ENCODE measurements around the gene FRMD8. TPM values are rescaled to one million over a fixed set of nuclear protein-coding genes. Genes with fewer than 3 reads are reported as not detected.

The FRMD8 gene
- total and polyA plus RNA-seq, 2 experiments from 2014 or later, result 7.0 to 35.4 TPM

DNA sequence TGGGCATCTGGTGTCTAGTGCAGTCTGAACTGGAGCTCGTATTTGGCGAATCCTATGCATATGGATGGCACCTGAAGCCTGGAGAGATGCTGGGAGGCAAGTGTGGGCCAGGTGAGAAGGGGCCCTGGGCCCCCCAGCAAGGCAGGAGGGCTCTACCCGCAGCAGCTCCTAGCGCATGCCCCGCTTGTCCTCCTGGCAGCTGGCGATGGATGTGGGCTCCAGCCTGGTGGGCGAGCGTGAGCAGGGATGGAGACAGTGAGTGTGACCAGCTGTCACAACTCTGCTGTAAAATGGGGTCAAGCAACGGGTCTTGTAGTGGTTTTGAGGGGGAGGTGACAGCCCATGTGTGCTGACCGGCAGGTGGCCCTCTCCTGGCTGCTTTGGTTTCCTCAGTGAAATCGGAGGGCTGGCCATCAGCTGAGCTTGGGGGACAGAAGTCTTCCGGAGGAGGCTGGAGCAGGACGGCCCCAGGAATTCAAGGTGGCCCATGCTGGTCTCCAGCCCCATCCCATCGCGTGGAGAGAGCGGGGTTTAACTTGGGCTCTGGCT, 12.0 kb downstream of the FRMD8 start:
- H3K79me2 ChIP-seq (replicated peaks; ENCODE audit: insufficient read depth), result no peaks in the 10 kb centered on the region
- H3K36me3 ChIP-seq (ENCODE audit: insufficient read depth), result no peaks in the 10 kb centered on the region
- Mint-ChIP-seq H3K9me3 (no peaks in the 10 kb centered on the region), H3K27ac (no peak overlapping the region), H3K4me1 (peaks cover 10% of the 10 kb centered on the region), H3K27me3 (ENCODE audit: insufficient read depth, low read depth, poor library complexity) (peaks cover 9% of the 10 kb centered on the region), H3K4me3 (no peak overlapping the region), H3K36me3 (ENCODE audit: low read depth) (peaks cover 12% of the 10 kb centered on the region; the same call in 2 of the 3 replicates)
- ATAC-seq, result no peak
- no peaks in the 10 kb centered on the region for H4K20me1 ChIP-seq (replicated peaks; ENCODE audit: insufficient read depth)
- H2AFZ ChIP-seq, result no peak overlapping the region
- DNase-seq (ENCODE audit: low spot score), result no peak
- H3K27ac ChIP-seq (ENCODE audit: low read depth), result no peak overlapping the region
- TF ChIP-seq NANOG (IDR thresholded peaks at IDR 0.05; ENCODE audit: borderline replicate concordance), result no peak
- TF ChIP-seq, protein P1, sequence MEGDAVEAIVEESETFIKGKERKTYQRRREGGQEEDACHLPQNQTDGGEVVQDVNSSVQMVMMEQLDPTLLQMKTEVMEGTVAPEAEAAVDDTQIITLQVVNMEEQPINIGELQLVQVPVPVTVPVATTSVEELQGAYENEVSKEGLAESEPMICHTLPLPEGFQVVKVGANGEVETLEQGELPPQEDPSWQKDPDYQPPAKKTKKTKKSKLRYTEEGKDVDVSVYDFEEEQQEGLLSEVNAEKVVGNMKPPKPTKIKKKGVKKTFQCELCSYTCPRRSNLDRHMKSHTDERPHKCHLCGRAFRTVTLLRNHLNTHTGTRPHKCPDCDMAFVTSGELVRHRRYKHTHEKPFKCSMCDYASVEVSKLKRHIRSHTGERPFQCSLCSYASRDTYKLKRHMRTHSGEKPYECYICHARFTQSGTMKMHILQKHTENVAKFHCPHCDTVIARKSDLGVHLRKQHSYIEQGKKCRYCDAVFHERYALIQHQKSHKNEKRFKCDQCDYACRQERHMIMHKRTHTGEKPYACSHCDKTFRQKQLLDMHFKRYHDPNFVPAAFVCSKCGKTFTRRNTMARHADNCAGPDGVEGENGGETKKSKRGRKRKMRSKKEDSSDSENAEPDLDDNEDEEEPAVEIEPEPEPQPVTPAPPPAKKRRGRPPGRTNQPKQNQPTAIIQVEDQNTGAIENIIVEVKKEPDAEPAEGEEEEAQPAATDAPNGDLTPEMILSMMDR (conservative IDR thresholded peaks at IDR 0.05; ENCODE audit: low read depth in 2 of 2), result peak in 1 of 2 experiments; percentile 22; a peak in 1 of 4 replicates
- no peaks in the 10 kb centered on the region for H3K27me3 ChIP-seq (ENCODE audit: insufficient read depth)
- H3K4me3 ChIP-seq, result no peak overlapping the region
- no peak overlapping the region for H3K4me2 ChIP-seq
- H3K9me2 ChIP-seq (ENCODE audit: insufficient read depth), result no peaks in the 10 kb centered on the region
- 0 out of 2 replicates have a peak, but pooled peaks cover 6% of the 10 kb centered on the region for H3K4me1 ChIP-seq (ENCODE audit: insufficient read depth)
- H3F3A ChIP-seq (replicated peaks; ENCODE audit: low read depth), result no peaks in the 10 kb centered on the region

DNA sequence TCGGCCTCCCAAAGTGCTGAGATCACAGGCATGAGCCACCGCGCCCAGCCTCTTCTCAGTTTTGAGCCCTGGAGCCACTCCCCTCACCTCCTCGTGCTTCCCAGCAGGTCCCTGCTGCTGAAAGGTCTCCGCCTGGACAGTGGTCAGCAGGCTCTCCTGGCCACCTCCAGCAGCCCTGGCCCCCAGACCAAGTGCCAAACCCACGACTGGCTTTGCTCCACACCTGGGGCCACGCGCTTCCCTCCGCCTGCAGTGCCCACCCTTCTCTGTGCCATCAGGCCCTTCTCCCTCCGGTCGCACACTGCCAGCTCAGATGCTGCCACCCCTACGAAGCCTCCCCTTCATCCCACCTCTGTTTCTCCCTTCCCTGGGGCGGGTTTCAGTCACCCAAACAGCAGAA, 12.8 kb downstream of the FRMD8 start:
- Histone ChIP-seq H3K4me2 (no peak overlapping the region), H3K79me2 (replicated peaks; ENCODE audit: insufficient read depth) (no peaks in the 10 kb centered on the region), H3K4me3 (no peak overlapping the region), H3K27ac (ENCODE audit: low read depth) (no peak overlapping the region), H3K9me2 (ENCODE audit: insufficient read depth) (no peaks in the 10 kb centered on the region), H3K27me3 (ENCODE audit: insufficient read depth) (no peaks in the 10 kb centered on the region), H4K20me1 (replicated peaks; ENCODE audit: insufficient read depth) (no peaks in the 10 kb centered on the region), H3F3A (replicated peaks; ENCODE audit: low read depth) (no peaks in the 10 kb centered on the region), H3K36me3 (ENCODE audit: insufficient read depth) (no peaks in the 10 kb centered on the region), H2AFZ (no peak overlapping the region), H3K4me1 (ENCODE audit: insufficient read depth) (0 out of 2 replicates have a peak, but pooled peaks cover 6% of the 10 kb centered on the region)
- Mint-ChIP-seq H3K9me3 (no peaks in the 10 kb centered on the region), H3K27ac (no peak overlapping the region), H3K27me3 (ENCODE audit: insufficient read depth, low read depth, poor library complexity) (peaks cover 9% of the 10 kb centered on the region), H3K4me1 (peaks cover 10% of the 10 kb centered on the region), H3K36me3 (ENCODE audit: low read depth) (peaks cover 12% of the 10 kb centered on the region; the same call in 2 of the 3 replicates), H3K4me3 (no peak overlapping the region)
- ATAC-seq, result no peak
- no peak for DNase-seq (ENCODE audit: low spot score)
- TF ChIP-seq EZH2phosphoT487 (IDR thresholded peaks at IDR 0.05; ENCODE audit: unreplicated experiment) (no peak), ETS1 (IDR thresholded peaks at IDR 0.05) (no peak), NANOG (IDR thresholded peaks at IDR 0.05; ENCODE audit: borderline replicate concordance) (no peak), JUNB (IDR thresholded peaks at IDR 0.05; ENCODE audit: unreplicated experiment) (no peak), REST (IDR thresholded peaks at IDR 0.05; ENCODE audit: unreplicated experiment) (no peak), ZNF331 (CRISPR knock-in tag; IDR thresholded peaks at IDR 0.05; ENCODE audit: low read depth) (no peak)
- TF ChIP-seq, protein P2, sequence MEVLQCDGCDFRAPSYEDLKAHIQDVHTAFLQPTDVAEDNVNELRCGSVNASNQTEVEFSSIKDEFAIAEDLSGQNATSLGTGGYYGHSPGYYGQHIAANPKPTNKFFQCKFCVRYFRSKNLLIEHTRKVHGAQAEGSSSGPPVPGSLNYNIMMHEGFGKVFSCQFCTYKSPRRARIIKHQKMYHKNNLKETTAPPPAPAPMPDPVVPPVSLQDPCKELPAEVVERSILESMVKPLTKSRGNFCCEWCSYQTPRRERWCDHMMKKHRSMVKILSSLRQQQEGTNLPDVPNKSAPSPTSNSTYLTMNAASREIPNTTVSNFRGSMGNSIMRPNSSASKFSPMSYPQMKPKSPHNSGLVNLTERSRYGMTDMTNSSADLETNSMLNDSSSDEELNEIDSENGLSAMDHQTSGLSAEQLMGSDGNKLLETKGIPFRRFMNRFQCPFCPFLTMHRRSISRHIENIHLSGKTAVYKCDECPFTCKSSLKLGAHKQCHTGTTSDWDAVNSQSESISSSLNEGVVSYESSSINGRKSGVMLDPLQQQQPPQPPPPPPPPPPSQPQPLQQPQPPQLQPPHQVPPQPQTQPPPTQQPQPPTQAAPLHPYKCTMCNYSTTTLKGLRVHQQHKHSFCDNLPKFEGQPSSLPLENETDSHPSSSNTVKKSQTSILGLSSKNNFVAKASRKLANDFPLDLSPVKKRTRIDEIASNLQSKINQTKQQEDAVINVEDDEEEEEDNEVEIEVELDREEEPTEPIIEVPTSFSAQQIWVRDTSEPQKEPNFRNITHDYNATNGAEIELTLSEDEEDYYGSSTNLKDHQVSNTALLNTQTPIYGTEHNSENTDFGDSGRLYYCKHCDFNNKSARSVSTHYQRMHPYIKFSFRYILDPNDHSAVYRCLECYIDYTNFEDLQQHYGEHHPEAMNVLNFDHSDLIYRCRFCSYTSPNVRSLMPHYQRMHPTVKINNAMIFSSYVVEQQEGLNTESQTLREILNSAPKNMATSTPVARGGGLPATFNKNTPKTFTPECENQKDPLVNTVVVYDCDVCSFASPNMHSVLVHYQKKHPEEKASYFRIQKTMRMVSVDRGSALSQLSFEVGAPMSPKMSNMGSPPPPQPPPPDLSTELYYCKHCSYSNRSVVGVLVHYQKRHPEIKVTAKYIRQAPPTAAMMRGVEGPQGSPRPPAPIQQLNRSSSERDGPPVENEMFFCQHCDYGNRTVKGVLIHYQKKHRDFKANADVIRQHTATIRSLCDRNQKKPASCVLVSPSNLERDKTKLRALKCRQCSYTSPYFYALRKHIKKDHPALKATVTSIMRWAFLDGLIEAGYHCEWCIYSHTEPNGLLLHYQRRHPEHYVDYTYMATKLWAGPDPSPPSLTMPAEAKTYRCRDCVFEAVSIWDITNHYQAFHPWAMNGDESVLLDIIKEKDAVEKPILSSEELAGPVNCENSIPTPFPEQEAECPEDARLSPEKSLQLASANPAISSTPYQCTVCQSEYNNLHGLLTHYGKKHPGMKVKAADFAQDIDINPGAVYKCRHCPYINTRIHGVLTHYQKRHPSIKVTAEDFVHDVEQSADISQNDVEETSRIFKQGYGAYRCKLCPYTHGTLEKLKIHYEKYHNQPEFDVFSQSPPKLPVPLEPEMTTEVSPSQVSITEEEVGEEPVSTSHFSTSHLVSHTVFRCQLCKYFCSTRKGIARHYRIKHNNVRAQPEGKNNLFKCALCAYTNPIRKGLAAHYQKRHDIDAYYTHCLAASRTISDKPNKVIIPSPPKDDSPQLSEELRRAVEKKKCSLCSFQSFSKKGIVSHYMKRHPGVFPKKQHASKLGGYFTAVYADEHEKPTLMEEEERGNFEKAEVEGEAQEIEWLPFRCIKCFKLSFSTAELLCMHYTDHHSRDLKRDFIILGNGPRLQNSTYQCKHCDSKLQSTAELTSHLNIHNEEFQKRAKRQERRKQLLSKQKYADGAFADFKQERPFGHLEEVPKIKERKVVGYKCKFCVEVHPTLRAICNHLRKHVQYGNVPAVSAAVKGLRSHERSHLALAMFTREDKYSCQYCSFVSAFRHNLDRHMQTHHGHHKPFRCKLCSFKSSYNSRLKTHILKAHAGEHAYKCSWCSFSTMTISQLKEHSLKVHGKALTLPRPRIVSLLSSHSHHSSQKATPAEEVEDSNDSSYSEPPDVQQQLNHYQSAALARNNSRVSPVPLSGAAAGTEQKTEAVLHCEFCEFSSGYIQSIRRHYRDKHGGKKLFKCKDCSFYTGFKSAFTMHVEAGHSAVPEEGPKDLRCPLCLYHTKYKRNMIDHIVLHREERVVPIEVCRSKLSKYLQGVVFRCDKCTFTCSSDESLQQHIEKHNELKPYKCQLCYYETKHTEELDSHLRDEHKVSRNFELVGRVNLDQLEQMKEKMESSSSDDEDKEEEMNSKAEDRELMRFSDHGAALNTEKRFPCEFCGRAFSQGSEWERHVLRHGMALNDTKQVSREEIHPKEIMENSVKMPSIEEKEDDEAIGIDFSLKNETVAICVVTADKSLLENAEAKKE (CRISPR knock-in tag; IDR thresholded peaks at IDR 0.05), result no peak
